GM23248 (cell line): ENCODE data around the gene ABCA3.

ENCODE experiments used
- EZH2 ChIP-seq: fragments of 200-600 bp; sonication (generic); IDR thresholded peaks from 2 replicates; pipeline ENCODE4 v1.6.1; 2018; ENCODE audit warnings: antibody characterized with exemption, mild to moderate bottlenecking; ENCODE audit not compliant: insufficient read depth, poor library complexity, severe bottlenecking
- EZH2phosphoT487 ChIP-seq: fragments of 200-600 bp; sonication (generic); IDR thresholded peaks from 2 replicates; pipeline ENCODE4 v1.6.1; 2018; ENCODE audit warnings: antibody characterized with exemption, moderate library complexity, mild to moderate bottlenecking, low read depth; ENCODE audit not compliant: insufficient read depth

DNA sequence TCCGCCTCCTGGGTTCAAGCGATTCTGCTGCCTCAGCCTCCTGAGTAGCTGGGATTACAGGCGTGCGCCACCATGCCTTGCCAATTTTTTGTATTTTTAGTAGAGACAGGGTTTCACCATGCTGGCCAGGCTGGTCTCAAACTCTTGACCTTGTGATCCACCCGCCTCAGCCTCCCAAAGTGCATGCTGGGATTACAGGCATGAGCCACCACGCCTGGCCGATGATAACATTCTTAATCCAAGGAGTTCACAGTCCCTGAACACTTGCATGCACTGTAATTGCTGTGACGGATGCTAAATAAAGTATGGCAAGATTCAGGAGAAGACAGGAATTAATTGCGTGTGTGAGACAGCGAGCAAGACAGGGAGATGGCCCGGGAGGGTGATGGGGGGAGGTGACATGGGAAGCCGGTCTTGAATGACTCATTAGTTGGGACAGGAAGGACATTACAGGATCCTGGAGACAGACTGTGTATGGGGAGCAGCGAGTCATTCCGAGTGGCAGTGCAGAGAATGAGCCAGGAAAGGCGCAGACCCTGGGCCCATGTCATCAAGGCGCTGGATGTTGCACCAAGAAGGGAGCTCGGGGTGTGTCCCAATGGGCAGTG is 6.7 kb downstream of the ABCA3 start:
- TF ChIP-seq EZH2 (no peak), EZH2phosphoT487 (no peak)
